Uterus (tissue), 4 donors: Measurements from ENCODE around the gene WDR5. TPM values are rescaled to one million over a fixed set of nuclear protein-coding genes. Genes with fewer than 3 reads are reported as not detected.
A peak's percentile ranks its signal among the peaks of the same experiment; 100 is the strongest.

Experiments
- DNase-seq, 2 donors: peaks; one replicate each; pipeline ENCODE4 v3.0.0-alpha.2; 2019 to 2020
- H3K27ac ChIP-seq, 2 donors: fragments of 200-600 bp; sonication (generic); 1 replicate in 1 of 2; 2 replicates in 1 of 2; pipeline ENCODE4 v1.5.1; 2016 to 2018
- H3K27me3 ChIP-seq, 2 donors: fragments of 200-600 bp; sonication (generic); one replicate each; pipeline ENCODE4 v1.5.1; 2018 to 2019; ENCODE audit warnings: control low read depth in 1 of 2
- H3K36me3 ChIP-seq, 2 donors: fragments of 200-600 bp; sonication (generic); one replicate each; pipeline ENCODE4 v1.5.1; 2019; ENCODE audit warnings: control low read depth in 1 of 2
- H3K4me1 ChIP-seq, 2 donors: fragments of 200-600 bp; sonication (generic); one replicate each; pipeline ENCODE4 v1.5.1; 2018 to 2019; ENCODE audit warnings: control low read depth in 1 of 2
- H3K4me3 ChIP-seq, 2 donors: fragments of 200-600 bp; sonication (generic); 1 replicate in 1 of 2; 2 replicates in 1 of 2; pipeline ENCODE4 v1.5.1; 2018 to 2019; ENCODE audit warnings: mild to moderate bottlenecking in 1 of 2
- H3K9me3 ChIP-seq, 2 donors: fragments of 200-600 bp; sonication (generic); one replicate each; pipeline ENCODE4 v1.5.1; 2019; ENCODE audit warnings: control low read depth in 1 of 2
- POLR2A ChIP-seq, 2 donors: fragments of 450-650 bp; IDR thresholded peaks; one replicate each; pipeline ENCODE4 v1.6.1; 2016; ENCODE audit warnings: antibody characterized with exemption in 2 of 2, mild to moderate bottlenecking in 1 of 2, moderate library complexity in 1 of 2
- intact Hi-C: fragments of 100-400 bp; cut with DNase I; formaldehyde crosslinking; loops from one replicate; pipeline ENCODE4 v1.15.1; 2023; ENCODE audit warnings: low total_unique reads
- total RNA-seq, 4 donors: library from RNA; depleted of rRNA in 3 of 4; stranded (reverse); fragments of >200 nt in 3 of 4; gene quantifications; one replicate each; pipeline versions ENCODE4 v1.1.0 to v1.2.4, GENCODE V29; 2014 to 2023
- TF ChIP-seq, protein P1 (sequence below), 4 experiments: fragments of 200-600 bp in 2 of 4; fragments of 450-650 bp in 2 of 4; sonication (generic) in 2 of 4; IDR thresholded peaks; one replicate each; pipeline ENCODE4 v1.5.1; 2016 to 2019; ENCODE audit warnings: antibody characterized with exemption in 4 of 4, mild to moderate bottlenecking in 2 of 4, moderate library complexity in 1 of 4
- donor health status: DM: yes; HTN: yes; CAD: no.

Gene WDR5
- total RNA-seq, 4 donors from 2014 or later: 2.9 to 30.5 (median 14.2) TPM

DNA sequence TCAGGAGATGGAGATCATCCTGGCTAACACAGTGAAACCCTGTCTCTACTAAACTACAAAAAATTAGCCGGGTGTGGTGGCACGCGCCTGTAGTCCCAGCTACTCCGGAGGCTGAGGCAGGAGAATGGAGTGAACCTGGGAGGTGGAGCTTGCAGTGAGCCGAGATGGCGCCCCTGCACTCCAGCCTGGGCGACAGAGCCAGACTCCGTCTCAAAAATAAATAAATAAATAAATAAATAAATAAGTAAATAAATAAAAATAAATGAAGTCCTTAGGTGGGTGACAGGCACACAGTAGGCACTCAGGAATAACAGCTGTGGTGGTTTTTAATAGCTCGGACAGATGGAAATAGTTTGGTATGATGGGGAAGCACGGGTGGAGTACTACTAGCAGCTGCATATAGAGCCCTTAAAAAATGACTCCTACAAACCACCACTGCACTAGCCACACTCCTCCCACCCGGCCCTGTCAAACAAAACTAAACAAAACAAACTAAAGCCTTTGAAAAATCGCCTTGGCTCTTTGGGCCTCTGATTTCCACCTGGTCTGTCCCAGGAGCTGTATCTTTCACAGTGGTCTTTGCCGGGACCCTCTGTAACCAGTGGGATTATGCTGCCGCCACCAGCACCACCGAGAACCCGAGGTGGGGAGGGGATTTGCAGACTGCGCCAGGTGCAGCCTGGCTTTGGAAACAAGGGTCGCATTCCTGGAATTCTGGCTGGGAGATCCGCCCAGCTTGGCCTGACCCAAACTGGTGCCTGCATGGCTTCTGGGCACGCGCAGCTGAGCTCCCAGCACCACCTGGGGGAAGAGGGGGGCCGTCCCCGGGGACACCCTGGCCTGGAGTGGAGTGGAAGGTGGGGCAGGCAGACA, 5.1 kb upstream of the WDR5 start:
- no peak for TF ChIP-seq POLR2A (IDR thresholded peaks at IDR 0.05)
- TF ChIP-seq, protein P1, sequence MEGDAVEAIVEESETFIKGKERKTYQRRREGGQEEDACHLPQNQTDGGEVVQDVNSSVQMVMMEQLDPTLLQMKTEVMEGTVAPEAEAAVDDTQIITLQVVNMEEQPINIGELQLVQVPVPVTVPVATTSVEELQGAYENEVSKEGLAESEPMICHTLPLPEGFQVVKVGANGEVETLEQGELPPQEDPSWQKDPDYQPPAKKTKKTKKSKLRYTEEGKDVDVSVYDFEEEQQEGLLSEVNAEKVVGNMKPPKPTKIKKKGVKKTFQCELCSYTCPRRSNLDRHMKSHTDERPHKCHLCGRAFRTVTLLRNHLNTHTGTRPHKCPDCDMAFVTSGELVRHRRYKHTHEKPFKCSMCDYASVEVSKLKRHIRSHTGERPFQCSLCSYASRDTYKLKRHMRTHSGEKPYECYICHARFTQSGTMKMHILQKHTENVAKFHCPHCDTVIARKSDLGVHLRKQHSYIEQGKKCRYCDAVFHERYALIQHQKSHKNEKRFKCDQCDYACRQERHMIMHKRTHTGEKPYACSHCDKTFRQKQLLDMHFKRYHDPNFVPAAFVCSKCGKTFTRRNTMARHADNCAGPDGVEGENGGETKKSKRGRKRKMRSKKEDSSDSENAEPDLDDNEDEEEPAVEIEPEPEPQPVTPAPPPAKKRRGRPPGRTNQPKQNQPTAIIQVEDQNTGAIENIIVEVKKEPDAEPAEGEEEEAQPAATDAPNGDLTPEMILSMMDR (IDR thresholded peaks at IDR 0.05): no peak
- DNase-seq: peak; percentile 50 to 56
- H3K4me3 ChIP-seq: no peak overlapping the region
- peaks cover 0 to 4% of the 10 kb centered on the region in 2 donors for H3K4me1 ChIP-seq
- no peaks in the 10 kb centered on the region for H3K36me3 ChIP-seq
- H3K9me3 ChIP-seq: no peaks in the 10 kb centered on the region
- peak overlapping the region; percentile 11 to 49 for H3K27ac ChIP-seq
- H3K27me3 ChIP-seq: no peaks in the 10 kb centered on the region
- intact Hi-C loops: no loop called here

DNA sequence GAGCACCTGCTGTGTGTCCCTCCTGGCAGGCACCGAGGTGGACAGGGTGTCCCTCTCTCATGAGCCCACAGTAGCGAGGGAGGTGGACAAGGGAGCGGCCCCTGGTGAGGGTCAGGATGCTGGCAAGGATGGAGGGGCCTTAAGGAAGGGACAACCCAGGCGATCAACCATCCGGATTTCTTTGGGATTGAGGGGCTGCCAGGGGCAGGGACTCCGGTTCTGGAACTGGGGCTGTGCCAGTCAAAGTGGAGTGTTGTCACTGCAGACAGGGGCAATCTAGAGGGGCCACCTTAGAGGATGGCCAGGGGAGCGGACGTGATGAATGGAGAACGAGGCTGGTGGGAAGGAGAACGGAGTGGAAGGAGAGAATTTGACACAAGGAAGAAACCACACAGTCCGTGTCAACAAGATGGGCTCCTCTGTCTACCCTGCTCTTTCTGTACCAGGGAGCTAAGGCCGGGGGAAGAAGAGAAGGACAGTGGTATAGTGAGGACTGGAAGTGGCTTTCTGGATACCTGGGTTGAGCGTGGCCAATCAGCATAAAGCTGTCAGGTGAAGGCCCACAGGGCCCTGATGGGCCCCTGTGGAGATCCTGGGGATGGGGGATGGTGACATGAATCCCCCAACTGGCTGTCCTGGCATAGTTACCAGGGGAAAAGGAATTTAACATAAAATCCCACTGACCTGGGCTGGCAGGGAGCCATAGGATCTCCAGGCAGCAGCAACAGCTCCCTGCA, 4.2 kb upstream of the WDR5 start:
- Histone ChIP-seq H3K4me1 (peaks cover 0 to 4% of the 10 kb centered on the region in 2 donors), H3K36me3 (no peaks in the 10 kb centered on the region), H3K9me3 (no peaks in the 10 kb centered on the region), H3K27me3 (no peaks in the 10 kb centered on the region), H3K27ac (peak overlapping the region; percentile 11 to 49), H3K4me3 (no peak overlapping the region)
- no peak for DNase-seq
- intact Hi-C loops: no loop called here
- TF ChIP-seq, protein P1 (IDR thresholded peaks at IDR 0.05): no peak
- no peak for TF ChIP-seq POLR2A (IDR thresholded peaks at IDR 0.05)

GRCh38 chr9:134132208-134132870, 3.5 kb upstream of the WDR5 start:
- intact Hi-C loops: no loop called here
- no peak for DNase-seq
- H3K4me3 ChIP-seq: no peak overlapping the region
- H3K27ac ChIP-seq: no peak overlapping the region
- H3K4me1 ChIP-seq: peaks cover 0 to 8% of the 10 kb centered on the region in 2 donors
- TF ChIP-seq, protein P1 (IDR thresholded peaks at IDR 0.05): no peak
- TF ChIP-seq POLR2A (IDR thresholded peaks at IDR 0.05): no peak
- H3K36me3 ChIP-seq: no peaks in the 10 kb centered on the region
- no peaks in the 10 kb centered on the region for H3K27me3 ChIP-seq
- H3K9me3 ChIP-seq: no peaks in the 10 kb centered on the region

DNA sequence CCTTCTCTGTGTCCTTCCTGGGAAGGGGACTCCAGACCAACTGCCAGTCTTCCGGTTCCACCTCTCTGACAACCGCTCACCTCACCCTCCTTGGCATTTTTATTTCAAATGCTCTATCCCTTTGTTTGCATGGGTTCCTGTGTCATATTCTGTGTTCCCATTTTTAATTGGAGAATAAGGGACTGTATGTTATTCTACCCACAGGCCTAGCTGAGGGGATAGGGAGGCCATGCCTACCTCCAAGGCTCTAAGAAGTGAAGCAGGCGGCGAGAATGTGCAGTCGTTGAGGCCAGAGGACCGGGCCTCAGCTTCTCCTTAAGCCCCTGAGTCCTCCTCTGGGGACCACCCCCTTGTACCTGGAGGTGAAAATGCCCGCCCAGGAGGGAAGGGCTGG, 936 bp upstream of the WDR5 start:
- Histone ChIP-seq H3K27ac (peak overlapping the region; percentile 87 to 90), H3K4me1 (peaks cover 0 to 8% of the 10 kb centered on the region in 2 donors), H3K27me3 (no peaks in the 10 kb centered on the region), H3K36me3 (no peaks in the 10 kb centered on the region), H3K4me3 (peak overlapping the region; percentile 79 to 91), H3K9me3 (no peaks in the 10 kb centered on the region)
- DNase-seq: no peak
- TF ChIP-seq, protein P1 (IDR thresholded peaks at IDR 0.05): no peak
- no peak for TF ChIP-seq POLR2A (IDR thresholded peaks at IDR 0.05)
- intact Hi-C loops: no loop called here
